MM.1S (cell line): ENCODE data around the gene SLC17A9.

Experiments used
- DNase-seq: peaks from one replicate; pipeline ENCODE4 v3.0.0-alpha.2; 2015
- H2AFZ ChIP-seq: fragments of 300-600 bp; sonication (generic); 2 replicates; pipeline ENCODE4 v1.6.0; 2016; ENCODE audit warnings: antibody characterized with exemption, low read length
- H3F3A ChIP-seq: fragments of 300-600 bp; sonication (generic); 2 replicates; pipeline ENCODE4 v1.6.1; 2016; ENCODE audit warnings: mild to moderate bottlenecking, antibody characterized with exemption, low read length, moderate library complexity, mixed read lengths; ENCODE audit not compliant: insufficient read depth
- H3K27ac ChIP-seq: fragments of 300-600 bp; sonication (generic); 2 replicates; pipeline ENCODE4 v1.5.1; 2016; ENCODE audit warnings: mild to moderate bottlenecking, low read length
- H3K27me3 ChIP-seq: fragments of 300-600 bp; sonication (generic); replicated peaks from 2 replicates; pipeline ENCODE4 v1.6.0; 2016; ENCODE audit warnings: low read length; ENCODE audit not compliant: insufficient read depth
- H3K36me3 ChIP-seq: fragments of 300-600 bp; sonication (generic); replicated peaks from 2 replicates; pipeline ENCODE4 v1.6.1; 2016; ENCODE audit warnings: mild to moderate bottlenecking, low read length, mixed read lengths; ENCODE audit not compliant: insufficient read depth
- H3K4me1 ChIP-seq: fragments of 300-600 bp; sonication (generic); 2 replicates; pipeline ENCODE4 v1.6.1; 2016; ENCODE audit warnings: low read length, mixed read lengths
- H3K4me2 ChIP-seq: fragments of 300-600 bp; sonication (generic); 2 replicates; pipeline ENCODE4 v1.6.0; 2016; ENCODE audit warnings: low read depth, low read length
- H3K4me3 ChIP-seq: fragments of 300-600 bp; sonication (generic); 2 replicates; pipeline ENCODE4 v1.5.1; 2016; ENCODE audit warnings: low read length, mixed read lengths
- H3K79me2 ChIP-seq: fragments of 300-600 bp; sonication (generic); 2 replicates; pipeline ENCODE4 v1.6.1; 2016; ENCODE audit warnings: mixed run types, low read length, mixed read lengths
- H3K9ac ChIP-seq: fragments of 300-600 bp; sonication (generic); 2 replicates; pipeline ENCODE4 v1.6.1; 2016; ENCODE audit warnings: low read length, mixed read lengths
- H3K9me2 ChIP-seq: fragments of 300-600 bp; sonication (generic); replicated peaks from 2 replicates; pipeline ENCODE4 v1.6.1; 2016; ENCODE audit warnings: mild to moderate bottlenecking, low read length, mixed read lengths; ENCODE audit not compliant: insufficient read depth
- H3K9me3 ChIP-seq: fragments of 300-600 bp; sonication (generic); replicated peaks from 2 replicates; pipeline ENCODE4 v1.6.1; 2016; ENCODE audit warnings: mild to moderate bottlenecking, low read length, mixed read lengths; ENCODE audit not compliant: insufficient read depth
- H4K20me1 ChIP-seq: fragments of 300-600 bp; sonication (generic); 2 replicates; pipeline ENCODE4 v1.6.1; 2016; ENCODE audit warnings: mild to moderate bottlenecking, low read length, moderate library complexity, mixed read lengths; ENCODE audit not compliant: insufficient read depth
- EZH2 ChIP-seq: fragments of 300-600 bp; sonication (generic); optimal IDR thresholded peaks from 2 replicates; pipeline ENCODE3; 2017; ENCODE audit warnings: low read depth, mild to moderate bottlenecking, antibody characterized with exemption, low read length, mixed read lengths
- EZH2phosphoT487 ChIP-seq: fragments of 300-600 bp; sonication (generic); IDR thresholded peaks from 2 replicates; pipeline ENCODE4 v1.6.1; 2018; ENCODE audit warnings: antibody characterized with exemption, low read length
- TF ChIP-seq, protein P1 (sequence below): fragments of 300-600 bp; sonication (generic); IDR thresholded peaks from 2 replicates; pipeline ENCODE4 v1.5.1; 2016; ENCODE audit warnings: antibody characterized with exemption, low read length, mixed read lengths

The SLC17A9 gene

DNA sequence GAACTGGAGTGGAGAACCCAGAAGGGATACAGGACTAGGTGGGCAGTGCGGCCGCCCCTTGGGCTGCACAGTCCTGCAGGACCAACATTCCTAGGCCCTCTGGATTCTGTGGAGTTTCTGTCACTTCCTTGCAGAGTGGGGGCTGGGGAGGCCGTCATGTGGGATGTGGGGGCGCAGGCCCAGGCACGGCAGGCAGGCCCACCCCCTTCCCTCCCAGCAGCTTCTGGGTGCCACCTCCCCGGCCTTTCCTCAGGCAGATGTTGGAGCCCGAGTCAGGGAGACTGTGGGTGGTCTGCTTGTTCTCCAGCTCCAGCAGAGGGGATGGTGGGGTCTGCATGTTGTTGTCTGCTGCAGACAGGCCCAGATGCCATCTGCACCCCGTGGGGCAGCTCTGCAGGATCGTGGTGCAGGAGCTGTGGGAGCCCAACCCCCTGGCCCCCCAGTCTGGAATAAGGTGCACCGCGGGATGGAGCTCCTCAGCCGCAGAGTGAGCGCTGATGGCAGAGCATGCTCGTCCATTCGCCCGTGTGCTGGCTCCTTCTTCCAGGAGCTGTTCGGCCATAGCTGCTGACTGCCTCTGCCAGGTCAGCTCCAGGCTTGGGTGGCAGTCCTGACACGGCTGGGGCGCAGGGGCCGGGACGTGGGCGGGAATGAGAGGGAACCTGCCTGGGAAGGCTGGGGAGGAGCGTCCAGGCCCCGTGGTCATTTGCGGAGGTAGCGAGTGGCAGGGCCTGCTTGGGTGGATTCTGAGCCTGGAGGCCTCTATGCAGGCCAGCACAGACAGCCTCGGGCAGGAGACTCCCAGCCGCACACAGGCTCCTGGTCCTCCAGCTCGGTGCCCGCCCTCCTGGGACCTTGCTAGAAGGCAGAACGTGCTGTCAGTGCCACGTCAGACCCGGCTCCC lies 18.1 kb downstream of the SLC17A9 start:
- H3K36me3 ChIP-seq, result no peaks in the 10 kb centered on the region
- no peaks in the 10 kb centered on the region for H4K20me1 ChIP-seq
- H3K9me3 ChIP-seq, result no peaks in the 10 kb centered on the region
- TF ChIP-seq EZH2phosphoT487, result no peak; the same call in 1 of the 2 replicates
- TF ChIP-seq EZH2, result no peak
- TF ChIP-seq, protein P1, sequence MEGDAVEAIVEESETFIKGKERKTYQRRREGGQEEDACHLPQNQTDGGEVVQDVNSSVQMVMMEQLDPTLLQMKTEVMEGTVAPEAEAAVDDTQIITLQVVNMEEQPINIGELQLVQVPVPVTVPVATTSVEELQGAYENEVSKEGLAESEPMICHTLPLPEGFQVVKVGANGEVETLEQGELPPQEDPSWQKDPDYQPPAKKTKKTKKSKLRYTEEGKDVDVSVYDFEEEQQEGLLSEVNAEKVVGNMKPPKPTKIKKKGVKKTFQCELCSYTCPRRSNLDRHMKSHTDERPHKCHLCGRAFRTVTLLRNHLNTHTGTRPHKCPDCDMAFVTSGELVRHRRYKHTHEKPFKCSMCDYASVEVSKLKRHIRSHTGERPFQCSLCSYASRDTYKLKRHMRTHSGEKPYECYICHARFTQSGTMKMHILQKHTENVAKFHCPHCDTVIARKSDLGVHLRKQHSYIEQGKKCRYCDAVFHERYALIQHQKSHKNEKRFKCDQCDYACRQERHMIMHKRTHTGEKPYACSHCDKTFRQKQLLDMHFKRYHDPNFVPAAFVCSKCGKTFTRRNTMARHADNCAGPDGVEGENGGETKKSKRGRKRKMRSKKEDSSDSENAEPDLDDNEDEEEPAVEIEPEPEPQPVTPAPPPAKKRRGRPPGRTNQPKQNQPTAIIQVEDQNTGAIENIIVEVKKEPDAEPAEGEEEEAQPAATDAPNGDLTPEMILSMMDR, result no peak
- H3K9ac ChIP-seq, result no peak overlapping the region
- no peaks in the 10 kb centered on the region for H3K79me2 ChIP-seq
- no peaks in the 10 kb centered on the region for H3K4me1 ChIP-seq
- no peak overlapping the region for H3K27ac ChIP-seq
- H2AFZ ChIP-seq, result no peak overlapping the region
- no peak overlapping the region for H3K4me2 ChIP-seq
- DNase-seq, result no peak
- no peaks in the 10 kb centered on the region for H3F3A ChIP-seq
- peaks cover 84% of the 10 kb centered on the region for H3K27me3 ChIP-seq
- no peaks in the 10 kb centered on the region for H3K9me2 ChIP-seq
- no peak overlapping the region for H3K4me3 ChIP-seq

DNA sequence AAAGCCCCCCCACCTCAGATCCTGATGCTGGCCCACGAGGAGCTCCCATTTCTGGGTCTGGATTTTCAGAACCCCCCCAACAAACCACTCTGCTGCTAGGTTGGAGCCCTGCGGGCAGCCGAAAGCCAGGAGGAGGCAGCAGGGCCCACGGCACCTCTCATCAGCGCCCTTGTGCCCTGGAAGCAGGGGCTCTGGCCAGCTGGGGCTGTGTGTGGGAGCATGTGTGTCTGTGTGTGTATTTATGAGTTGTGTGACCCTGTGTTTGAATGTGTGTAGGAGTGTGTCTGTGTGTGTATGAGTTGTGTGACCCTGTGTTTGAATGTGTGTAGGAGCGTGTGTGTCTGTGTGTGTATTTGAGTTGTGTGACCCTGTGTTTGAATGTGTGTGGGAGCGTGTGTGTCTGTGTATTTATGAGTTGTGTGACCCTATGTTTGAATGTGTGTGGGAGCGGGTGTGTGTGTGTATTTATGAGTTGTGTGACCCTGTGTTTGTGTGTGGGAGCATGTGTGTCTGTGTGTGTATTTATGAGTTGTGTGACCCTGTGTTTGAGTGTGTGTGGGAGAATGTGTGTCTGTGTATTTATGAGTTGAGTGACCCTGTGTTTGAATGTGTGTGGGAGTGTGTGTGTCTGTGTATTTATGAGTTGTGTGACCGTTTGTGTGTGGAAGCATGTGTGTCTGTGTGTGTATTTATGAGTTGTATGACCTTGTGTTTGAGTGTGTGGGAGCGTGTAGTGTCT lies 18.9 kb downstream of the SLC17A9 start:
- Histone ChIP-seq H3K27ac (no peak overlapping the region), H3K9me2 (no peaks in the 10 kb centered on the region), H3K27me3 (peaks cover 91% of the 10 kb centered on the region), H3K79me2 (no peaks in the 10 kb centered on the region), H3K4me3 (no peak overlapping the region), H3K9me3 (no peaks in the 10 kb centered on the region), H2AFZ (no peak overlapping the region), H3K4me2 (no peak overlapping the region), H3F3A (no peaks in the 10 kb centered on the region), H3K9ac (no peak overlapping the region), H3K4me1 (no peaks in the 10 kb centered on the region), H3K36me3 (no peaks in the 10 kb centered on the region), H4K20me1 (no peaks in the 10 kb centered on the region)
- TF ChIP-seq, protein P1, result no peak
- TF ChIP-seq EZH2phosphoT487 (no peak), EZH2 (no peak)
- no peak for DNase-seq

DNA sequence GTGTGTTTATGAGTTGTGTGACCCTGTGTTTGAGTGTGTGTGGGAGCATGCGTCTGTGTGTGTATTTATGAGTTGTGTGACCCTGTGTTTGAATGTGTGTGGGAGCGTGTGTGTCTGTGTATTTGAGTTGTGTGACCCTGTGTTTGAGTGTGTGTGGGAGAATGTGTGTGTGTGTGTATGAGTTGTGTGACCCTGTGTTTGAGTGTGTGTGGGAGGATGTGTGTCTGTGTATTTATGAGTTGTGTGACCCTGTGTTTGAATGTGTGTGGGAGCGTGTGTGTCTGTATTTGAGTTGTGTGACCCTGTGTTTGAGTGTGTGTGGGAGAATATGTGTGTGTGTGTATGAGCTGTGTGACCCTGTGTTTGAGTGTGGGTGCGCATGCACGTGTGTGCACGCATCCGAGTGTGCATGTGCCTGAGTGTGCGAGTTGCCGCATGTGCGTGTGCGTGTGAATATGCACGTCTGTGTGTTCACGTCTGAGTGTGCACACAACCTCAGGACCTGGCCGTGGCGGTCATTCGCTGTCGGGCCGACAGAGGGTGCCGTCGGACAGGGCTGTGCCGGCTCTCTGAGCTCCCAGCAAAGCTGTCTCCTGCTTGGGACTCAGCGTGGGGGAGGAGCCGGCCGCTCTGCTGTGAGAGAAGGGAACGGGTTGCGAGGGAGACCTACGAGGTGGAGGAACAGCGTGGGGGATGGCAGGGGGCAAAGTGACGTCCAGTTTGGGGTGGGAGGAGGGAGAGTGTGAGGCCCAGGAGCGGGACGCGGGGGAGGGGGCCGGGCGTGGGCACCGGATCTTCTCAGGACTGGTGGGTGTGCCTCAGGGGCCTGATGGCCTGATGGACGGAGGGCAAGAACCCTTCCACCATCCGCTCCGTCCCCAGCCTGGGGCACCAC lies 19.7 kb downstream of the SLC17A9 start:
- no peak overlapping the region; the same call in 1 of the 2 replicates for H3K4me3 ChIP-seq
- H3K9me3 ChIP-seq, result no peaks in the 10 kb centered on the region
- no peaks in the 10 kb centered on the region for H3K79me2 ChIP-seq
- H3K27ac ChIP-seq, result no peak overlapping the region
- H3K27me3 ChIP-seq, result peaks cover 91% of the 10 kb centered on the region
- no peaks in the 10 kb centered on the region for H3K9me2 ChIP-seq
- peak; percentile 74 for DNase-seq
- H3K4me1 ChIP-seq, result peaks cover 4% of the 10 kb centered on the region; the same call in 1 of the 2 replicates
- 0 out of 2 replicates have a peak overlapping the region, but pooled peaks have one; percentile 27 for H2AFZ ChIP-seq
- no peaks in the 10 kb centered on the region for H4K20me1 ChIP-seq
- H3K9ac ChIP-seq, result no peak overlapping the region
- H3K36me3 ChIP-seq, result no peaks in the 10 kb centered on the region
- no peaks in the 10 kb centered on the region for H3F3A ChIP-seq
- TF ChIP-seq EZH2phosphoT487 (no peak), EZH2 (no peak)
- TF ChIP-seq, protein P1, result peak; percentile 87
- H3K4me2 ChIP-seq, result peak overlapping the region; percentile 43; the same call in 1 of the 2 replicates
